Dedifferentiated amniotic fluid mesenchymal stem cell (primary cell): Measurements from ENCODE around the gene SNUPN.
A peak's percentile ranks its signal among the peaks of the same experiment; 100 is the strongest.
"Not testable (repeated sequence)": the region's sequence is repeated elsewhere in the genome, so short reads cannot be mapped to it uniquely, and the experiment has no call there.

Experiments
- DNase-seq: peaks from one replicate; pipeline ENCODE4 v3.0.0-alpha.2; 2016; ENCODE audit errors: extremely low spot score

The SNUPN gene

DNA sequence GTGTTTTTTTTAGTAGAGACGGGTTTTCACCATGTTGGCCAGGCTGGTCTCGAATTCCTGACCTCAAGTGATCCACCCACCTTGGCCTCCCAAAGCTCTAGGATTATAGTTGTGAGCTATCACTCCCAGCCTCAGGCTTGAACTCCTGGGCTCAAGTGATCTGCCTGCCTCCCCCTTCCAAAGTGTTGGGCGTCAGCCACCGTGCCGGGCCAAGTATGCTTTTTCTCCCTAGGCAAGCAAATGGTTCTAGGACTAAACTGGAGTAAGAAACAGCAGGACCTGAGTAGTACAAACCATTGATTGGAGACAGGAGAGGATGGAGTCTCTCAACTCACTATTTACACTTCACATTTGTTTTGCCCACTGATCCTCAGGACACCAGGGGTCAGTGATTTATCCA, 41.8 kb downstream of the SNUPN start:
- no peak for DNase-seq

DNA sequence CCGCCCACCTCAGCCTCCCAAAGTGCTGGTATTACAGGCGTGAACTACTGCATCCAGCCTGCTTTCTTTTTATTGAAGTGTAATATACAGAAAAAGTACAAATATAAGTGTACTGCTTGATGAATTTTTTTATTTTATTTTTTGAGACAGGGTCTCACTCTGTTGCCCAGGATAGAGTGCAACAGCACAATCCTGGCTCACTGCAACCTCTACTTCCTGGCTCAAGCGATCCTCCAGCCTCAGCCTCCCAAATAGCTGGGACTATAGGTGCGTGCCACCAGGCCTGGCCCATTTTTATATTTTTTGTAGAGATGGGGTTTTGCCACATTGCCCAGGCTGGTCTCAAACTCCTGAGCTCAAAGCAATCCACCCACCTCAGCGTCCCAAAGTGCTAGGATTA, 42.6 kb downstream of the SNUPN start:
- not testable (repeated sequence) for DNase-seq

DNA sequence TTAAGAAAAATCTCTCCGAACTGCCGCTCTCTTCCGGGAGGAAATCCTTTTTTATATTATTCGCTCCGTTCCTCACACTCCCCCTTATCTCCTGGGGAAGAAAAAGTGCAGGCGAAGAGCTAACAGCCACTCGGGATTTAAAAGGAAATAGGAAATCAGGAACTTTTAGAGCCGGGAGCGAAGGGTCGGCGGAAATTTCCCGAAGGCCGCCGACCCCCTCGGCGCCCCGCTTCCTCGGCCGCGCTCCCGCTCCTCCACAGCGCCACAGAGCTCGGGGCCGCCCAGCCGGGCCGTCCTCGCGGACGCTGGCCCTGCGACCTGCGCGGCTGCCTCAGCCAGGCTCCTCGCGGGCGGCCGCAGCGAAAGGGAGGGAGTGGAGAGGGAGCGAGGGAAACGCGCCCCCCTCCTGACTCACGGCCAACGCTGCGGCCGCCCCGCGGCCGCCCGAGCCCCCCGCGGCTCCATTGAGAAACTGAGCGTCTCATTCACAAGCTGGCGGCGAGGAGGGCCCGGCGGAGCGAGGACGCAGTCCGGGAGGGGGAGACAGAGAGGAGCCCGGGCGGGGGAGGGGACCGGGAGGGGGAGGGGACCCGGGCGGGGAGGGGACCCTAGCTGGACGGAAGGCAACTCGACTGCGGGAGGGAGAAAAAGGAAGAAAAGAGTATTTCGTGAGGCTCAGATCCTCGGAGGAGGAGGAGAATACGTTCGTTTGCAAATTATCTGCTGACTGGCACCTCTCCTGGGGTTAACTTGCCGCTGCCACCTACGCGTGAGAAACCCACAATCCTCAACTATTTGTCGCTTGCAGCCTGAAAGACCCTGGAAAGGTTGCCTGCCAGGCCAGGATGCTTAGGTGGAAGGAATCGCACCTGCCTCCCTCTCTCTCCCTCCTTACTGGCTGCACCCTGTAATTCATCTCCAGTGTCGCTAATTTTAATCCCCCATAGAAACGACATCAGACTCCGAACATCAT, 46.3 kb downstream of the SNUPN start, which contains the start of gene PTPN9:
Gene PTPN9, minus strand, starts transcription at position 368 of the 973 bp plus-strand sequence. CDS start 539 bp downstream, outside the sequence.
- DNase-seq = peak; percentile 76

DNA sequence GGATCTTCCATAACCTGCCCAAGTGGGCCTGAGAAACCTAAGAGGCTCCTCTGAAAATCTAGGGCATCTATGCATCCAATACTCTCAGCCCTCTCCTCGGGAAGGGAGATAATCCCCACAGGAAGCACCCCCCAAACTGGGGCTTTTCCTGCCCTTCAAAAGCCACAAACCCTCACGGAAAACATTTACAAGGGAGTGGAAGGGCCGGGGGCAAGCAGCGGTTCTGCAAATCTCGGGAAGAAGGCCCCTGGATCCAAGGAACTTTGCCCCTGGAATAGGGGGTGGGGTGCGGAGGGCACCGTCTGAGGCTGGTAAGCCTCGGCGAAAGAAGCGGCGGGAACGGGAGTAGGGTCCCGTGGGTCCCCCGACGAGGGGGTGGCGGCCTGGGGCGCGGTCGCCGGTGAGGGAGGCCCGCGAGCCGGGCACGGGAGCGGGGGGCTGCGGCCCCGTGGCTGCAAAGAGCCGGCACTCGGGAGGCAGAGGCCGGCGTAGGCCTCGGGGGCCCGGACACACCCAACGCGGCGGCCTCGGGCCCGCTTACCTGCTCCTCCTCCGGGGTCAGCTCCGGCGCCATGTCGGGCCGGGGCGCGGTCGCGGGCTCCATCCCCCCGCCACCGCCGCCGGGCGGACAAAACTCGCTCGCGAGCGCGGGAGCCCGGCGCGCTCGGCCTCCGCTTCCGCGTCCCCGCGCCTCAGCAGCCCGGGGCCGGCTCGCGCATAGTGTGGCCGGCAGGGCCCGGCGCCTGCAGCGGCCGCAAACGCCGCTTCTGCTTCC, 47.2 kb downstream of the SNUPN start:
- DNase-seq = no peak

DNA sequence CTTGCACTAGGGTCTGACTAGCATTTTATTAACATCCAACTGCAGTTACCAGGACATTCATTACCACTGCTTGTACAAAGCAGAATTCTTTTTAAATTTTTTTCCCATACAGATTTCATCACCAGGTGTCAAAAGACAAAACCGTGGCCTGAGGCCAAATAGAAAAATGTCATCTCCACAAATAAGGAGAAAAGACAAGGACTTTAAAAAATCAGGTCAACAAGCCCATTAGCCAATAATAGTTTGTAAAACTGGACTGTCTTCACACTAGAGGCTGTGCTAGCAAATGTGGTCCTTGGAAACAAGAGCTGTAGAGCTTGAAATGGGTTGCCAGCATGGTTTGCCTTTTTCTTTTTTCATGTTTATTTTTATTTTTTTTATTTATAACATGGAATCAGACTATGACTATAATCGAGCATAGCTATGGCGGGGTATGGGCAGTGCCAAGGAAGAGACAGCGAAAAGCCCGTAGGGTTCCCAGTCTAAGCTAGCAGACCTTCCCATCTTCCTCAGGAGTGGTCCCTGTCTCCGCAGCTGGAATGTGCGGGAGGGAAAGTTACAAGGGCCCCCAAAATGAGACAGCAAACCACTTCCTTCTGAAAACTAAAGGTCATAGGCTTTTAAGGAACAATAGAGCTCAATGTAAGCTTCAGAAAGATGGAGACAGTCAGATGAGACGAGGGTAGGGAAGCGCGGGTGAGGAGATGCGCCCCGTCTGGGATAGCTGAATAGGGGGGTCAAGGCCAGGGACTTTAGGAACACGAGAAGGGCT, 47.9 kb downstream of the SNUPN start:
- no peak for DNase-seq

DNA sequence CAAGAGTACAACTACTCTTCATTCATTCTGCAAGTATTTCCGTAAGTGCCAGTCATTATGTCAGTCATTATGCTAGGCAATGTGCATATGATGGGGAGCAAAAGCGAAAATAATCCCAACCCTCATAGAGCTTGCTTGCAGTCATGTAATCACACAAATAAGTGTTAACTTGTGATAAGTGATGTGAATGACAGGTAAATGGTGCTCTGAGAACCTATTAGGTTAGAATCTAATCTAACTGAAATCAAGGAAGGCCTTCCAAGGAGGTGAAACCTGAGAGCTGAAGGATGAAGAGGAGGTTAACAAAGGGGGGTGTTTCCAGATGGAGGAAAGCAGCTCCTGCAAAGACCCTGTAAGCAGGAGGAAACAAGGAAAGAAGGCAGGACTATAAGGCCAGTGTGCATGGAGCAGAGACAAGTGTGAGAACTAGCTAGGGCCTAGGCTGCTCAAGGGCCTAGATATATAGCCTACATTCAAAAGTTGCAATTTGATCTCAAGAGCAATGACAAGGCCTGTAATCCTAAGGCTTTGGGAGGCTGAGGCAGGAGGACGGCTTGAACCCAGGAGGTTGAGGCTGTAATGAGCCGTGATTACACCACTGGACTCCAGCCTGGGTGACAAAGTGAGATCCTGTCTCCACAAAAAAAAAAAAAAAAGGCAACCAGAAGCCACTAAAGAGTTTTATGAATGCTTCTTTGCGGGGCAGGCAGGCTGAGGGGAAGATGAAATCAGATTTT, 51.7 kb downstream of the SNUPN start:
- no peak for DNase-seq

DNA sequence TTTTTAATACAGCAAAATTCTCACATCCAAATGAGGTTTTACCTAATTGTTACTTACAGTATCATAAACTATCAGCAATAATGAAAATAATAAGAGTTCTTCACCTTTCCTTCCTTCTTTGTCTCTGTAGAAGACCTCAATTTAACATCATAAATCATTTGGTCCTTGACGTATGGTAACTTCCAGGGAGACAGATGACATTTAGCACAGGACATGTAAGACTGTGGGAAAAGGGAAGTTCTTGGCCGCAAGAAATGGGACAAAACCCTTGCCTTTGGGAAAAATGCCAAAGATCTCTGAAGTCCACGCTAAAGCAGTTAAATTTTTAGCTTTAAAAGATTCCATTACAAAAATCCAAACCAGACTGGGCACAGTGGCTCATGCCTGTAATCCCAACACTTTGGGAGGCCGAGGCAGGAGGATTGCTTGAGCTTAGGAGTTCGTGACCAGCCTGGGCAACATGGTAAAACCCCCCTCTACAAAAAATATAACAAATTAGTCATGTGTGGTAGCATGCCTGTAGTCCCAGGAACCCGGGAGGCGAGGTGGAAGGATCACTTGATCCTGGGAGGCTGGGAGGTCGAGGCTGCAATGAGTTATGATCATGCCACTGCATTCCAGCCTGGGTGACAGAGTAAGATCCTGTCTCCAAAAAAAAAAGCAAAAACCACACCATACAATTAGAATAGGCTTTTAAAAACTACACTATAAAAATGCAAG, 55.2 kb downstream of the SNUPN start:
- DNase-seq = no peak

DNA sequence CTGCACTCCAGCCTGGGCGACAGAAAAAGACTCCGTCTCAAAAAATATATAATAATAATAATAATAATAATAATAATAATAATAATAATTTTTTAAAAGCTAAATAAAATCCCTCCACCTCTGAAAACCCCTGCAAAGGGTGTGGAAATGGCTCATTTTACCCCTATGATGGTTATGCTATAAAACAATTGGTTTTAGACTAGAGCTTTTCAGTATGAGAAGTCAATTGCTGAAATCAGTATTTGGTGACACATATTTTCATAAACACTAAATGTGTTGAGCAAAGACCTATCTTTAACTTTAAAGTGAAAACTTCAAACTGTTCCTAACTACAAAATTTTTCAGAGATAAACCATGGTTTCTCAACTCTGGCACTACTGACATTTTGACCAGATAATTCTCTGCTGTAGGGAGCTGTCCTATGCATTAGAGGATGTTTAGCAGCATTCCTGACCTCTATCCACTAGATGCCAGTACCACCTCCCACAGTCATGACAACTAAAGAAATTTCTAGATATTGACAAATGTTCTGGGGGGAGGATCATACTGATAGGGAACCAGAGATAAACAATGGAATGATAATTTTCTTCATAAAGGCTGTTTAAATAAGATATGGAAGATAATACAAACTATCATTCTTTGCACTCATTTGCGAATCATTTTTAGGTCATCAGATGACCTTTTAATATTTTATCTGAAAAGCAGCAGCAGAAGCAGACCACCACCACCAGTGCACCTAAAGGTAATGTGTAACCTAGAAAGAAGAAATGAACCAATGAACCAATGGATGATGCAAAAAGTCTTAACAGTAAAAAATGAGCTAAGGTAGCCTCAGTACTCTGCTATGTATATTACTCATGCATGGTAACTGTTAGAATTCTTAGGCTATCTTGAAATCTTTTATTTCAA, 60.2 kb downstream of the SNUPN start:
- DNase-seq = peak; percentile 59

DNA sequence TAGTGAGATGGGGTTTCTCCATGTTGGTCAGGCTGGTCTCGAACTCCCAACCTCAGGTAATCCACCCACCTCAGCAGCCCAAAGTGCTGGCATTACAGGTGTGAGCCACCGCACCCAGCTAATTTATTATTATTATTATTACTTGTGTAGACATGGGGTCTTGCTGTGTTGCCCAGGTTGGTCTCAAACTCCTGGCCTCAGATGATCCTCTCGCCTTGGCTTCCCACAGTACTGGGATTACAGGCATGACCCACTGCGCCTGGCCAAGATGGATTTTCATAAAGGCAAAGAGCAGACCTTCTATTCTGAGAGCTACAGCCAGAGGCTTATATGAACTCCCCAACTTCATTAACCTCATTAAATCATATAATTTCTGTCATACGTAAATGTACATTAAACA, 63.6 kb downstream of the SNUPN start:
- DNase-seq = no peak

DNA sequence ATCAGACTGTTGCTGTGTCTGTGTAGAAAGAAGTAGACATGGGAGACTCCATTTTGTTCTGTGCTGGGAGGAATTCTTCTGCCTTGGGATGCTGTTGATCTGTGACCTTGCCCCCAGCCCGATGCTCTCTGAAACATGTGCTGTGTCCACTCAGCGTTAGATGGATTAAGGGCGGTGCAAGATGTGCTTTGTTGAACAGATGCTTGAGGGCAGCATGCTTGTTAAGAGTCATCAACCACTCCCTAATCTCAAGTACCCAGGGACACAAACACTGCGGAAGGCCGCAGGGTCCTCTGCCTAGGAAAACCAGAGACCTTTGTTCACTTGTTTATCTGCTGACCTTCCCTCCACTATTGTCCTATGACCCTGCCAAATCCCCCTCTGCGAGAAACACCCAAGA, 66.2 kb downstream of the SNUPN start:
- not testable (repeated sequence) for DNase-seq

DNA sequence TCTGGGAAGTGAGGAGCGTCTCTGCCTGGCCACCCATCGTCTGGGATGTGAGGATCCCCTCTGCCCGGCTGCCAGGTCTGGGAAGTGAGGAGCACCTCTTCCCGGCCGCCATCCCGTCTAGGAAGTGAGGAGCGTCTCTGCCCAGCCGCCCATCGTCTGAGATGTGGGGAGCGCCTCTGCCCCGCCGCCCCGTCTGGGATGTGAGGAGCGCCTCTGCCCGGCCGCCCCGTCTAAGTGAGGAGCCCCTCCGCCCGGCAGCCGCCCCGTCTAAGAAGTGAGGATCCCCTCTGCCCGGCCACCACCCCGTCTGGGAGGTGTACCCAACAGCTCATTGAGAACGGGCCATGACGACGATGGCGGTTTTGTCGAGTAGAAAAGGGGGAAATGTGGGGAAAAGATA, 66.6 kb downstream of the SNUPN start:
- DNase-seq = not testable (repeated sequence)

DNA sequence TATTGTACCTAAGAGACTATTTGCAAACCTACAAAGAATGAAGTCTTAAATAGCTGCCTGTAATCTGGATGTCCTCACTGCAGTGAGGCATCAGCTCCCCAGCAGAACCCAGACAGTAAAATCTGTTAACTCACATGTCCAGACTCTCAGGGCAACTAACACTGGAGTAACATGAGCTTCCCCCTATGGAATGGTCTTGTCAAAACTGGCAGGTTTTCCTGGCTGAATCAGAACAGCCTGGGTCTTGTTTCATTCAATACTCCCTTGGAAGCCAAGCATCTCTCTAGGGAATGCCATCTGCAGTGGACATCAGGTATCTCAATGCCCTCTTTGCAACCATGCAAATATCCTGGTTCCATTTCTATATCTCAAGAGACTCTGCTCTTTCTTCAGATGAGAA, 70.8 kb downstream of the SNUPN start:
- DNase-seq = peak; percentile 59

DNA sequence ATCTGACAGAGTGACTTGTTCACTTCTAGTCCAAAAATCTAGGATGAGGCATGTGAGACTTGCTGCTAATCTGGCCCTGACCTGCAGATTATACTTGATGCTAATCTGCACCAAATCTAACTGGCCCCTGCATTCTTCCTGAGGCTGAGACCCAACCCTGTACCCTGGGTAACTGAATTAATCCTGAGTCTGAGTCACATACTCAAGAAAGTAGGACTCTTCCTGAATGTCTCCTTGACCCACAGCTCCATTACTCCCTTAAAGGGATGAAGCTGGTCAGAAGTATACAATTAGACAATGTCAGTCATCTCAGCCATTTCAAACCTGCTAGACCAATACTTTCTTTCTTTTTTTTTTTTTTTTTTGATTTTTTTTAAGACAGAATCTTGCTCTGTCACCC, 71.9 kb downstream of the SNUPN start:
- DNase-seq = no peak

DNA sequence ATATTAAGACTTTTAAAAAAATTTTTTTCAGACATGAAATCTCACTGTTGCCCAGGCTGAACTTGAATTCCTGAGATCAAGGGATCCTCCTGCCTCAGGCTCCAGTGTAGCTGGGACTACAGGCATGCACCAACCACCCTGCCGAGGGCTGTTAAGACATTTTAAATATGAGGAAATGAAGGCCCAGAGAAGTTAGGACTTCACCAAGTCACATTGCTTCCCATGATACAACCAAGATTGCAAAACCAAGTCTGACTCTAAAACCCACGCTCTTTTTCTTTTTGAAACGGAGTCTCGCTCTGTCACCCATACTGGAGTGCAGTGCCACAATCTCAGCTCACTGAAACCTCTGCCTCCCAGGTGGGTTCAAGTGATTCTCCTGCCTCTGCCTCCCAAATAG, 74.4 kb downstream of the SNUPN start:
- no peak for DNase-seq
